Hepatocyte (in vitro differentiated cells): Measurements from ENCODE around the gene EXOC4. TPM values are rescaled to one million over a fixed set of nuclear protein-coding genes. Genes with fewer than 3 reads are reported as not detected.

Source experiments
- DNase-seq: peaks from one replicate; pipeline ENCODE4 v3.0.0-alpha.2; 2016; ENCODE audit warnings: low spot score
- H2AFZ ChIP-seq: fragments of 200-600 bp; sonication (generic); 2 replicates; pipeline ENCODE4 v1.6.0; 2016; ENCODE audit warnings: antibody characterized with exemption, mild to moderate bottlenecking
- H3K27ac ChIP-seq: fragments of 200-600 bp; sonication (generic); 2 replicates; pipeline ENCODE4 v1.5.1; 2016; ENCODE audit warnings: mild to moderate bottlenecking
- H3K27me3 ChIP-seq: fragments of 200-600 bp; sonication (generic); 2 replicates; pipeline ENCODE4 v1.6.1; 2016
- H3K36me3 ChIP-seq: fragments of 200-600 bp; sonication (generic); replicated peaks from 2 replicates; pipeline ENCODE4 v1.5.1; 2016; ENCODE audit warnings: low read depth; ENCODE audit not compliant: insufficient read depth
- H3K4me1 ChIP-seq: fragments of 200-600 bp; sonication (generic); 2 replicates; pipeline ENCODE4 v1.5.1; 2016; ENCODE audit warnings: mild to moderate bottlenecking, moderate library complexity; ENCODE audit not compliant: insufficient read depth
- H3K4me2 ChIP-seq: fragments of 200-600 bp; sonication (generic); 2 replicates; pipeline ENCODE4 v1.6.0; 2016
- H3K4me3 ChIP-seq: fragments of 200-600 bp; sonication (generic); 2 replicates; pipeline ENCODE4 v1.5.1; 2016; ENCODE audit warnings: mild to moderate bottlenecking
- H3K79me2 ChIP-seq: fragments of 200-600 bp; sonication (generic); 2 replicates; pipeline ENCODE4 v1.6.0; 2017; ENCODE audit warnings: mild to moderate bottlenecking
- H3K9me2 ChIP-seq: fragments of 200-600 bp; sonication (generic); replicated peaks from 2 replicates; pipeline ENCODE4 v1.6.0; 2017; ENCODE audit warnings: mild to moderate bottlenecking; ENCODE audit not compliant: insufficient read depth
- H3K9me3 ChIP-seq: fragments of 200-600 bp; sonication (generic); 2 replicates; pipeline ENCODE4 v1.5.1; 2016; ENCODE audit warnings: low read depth, mild to moderate bottlenecking
- H4K20me1 ChIP-seq: fragments of 200-600 bp; sonication (generic); 2 replicates; pipeline ENCODE4 v1.6.0; 2016; ENCODE audit warnings: mild to moderate bottlenecking; ENCODE audit not compliant: insufficient read depth, poor library complexity, severe bottlenecking
- EZH2 ChIP-seq: fragments of 200-600 bp; sonication (generic); IDR thresholded peaks from 2 replicates; pipeline ENCODE4 v1.6.1; 2016; ENCODE audit warnings: antibody characterized with exemption, mild to moderate bottlenecking, borderline replicate concordance
- EZH2phosphoT487 ChIP-seq: fragments of 200-600 bp; sonication (generic); IDR thresholded peaks from one replicate; pipeline ENCODE4 v1.6.1; 2018; ENCODE audit warnings: antibody characterized with exemption, mild to moderate bottlenecking, low read depth, moderate library complexity; ENCODE audit not compliant: unreplicated experiment, severe bottlenecking
- WGBS: methylation state at CpG from one replicate; pipeline ENCODE4 v1.1.6; 2016; ENCODE audit warnings: low lambda C conversion rate; ENCODE audit errors: missing lambda C conversion rate; 5-methylcytosine and 5-hydroxymethylcytosine counted together
- polyA plus RNA-seq: library from polyadenylated mRNA; unstranded; fragments of >200 nt; fragmentation: Nextera tagmentation; extraction: Ambion mirVana; gene quantifications from 2 replicates; pipeline ENCODE4 v1.2.1, GENCODE V29; 2016
- total RNA-seq: library from RNA; depleted of rRNA; stranded (reverse); fragments of >200 nt; gene quantifications from 2 replicates; pipeline ENCODE4 v1.2.3, GENCODE V29; 2014
- TF ChIP-seq, protein P1 (sequence below): fragments of 200-600 bp; sonication (generic); IDR thresholded peaks from 2 replicates; pipeline ENCODE4 v1.5.1; 2016; ENCODE audit warnings: antibody characterized with exemption, mild to moderate bottlenecking; ENCODE audit not compliant: poor library complexity

The EXOC4 gene
- total and polyA plus RNA-seq, 2 experiments from 2014 or later: 34.8 to 56.1 TPM

GRCh38 chr7:133705596-133705995 is 452.7 kb downstream of the EXOC4 start:
- no peaks in the 10 kb centered on the region for H3K27me3 ChIP-seq
- WGBS: 84% methylated on average over 8 of the region's 8 CpGs
- no peaks in the 10 kb centered on the region for H3K36me3 ChIP-seq
- H2AFZ ChIP-seq: no peak overlapping the region
- no peaks in the 10 kb centered on the region for H3K4me1 ChIP-seq
- no peak for DNase-seq
- no peaks in the 10 kb centered on the region for H3K9me3 ChIP-seq
- H4K20me1 ChIP-seq: no peaks in the 10 kb centered on the region
- H3K27ac ChIP-seq: no peak overlapping the region
- no peak for TF ChIP-seq EZH2
- TF ChIP-seq EZH2phosphoT487: no peak
- TF ChIP-seq, protein P1, sequence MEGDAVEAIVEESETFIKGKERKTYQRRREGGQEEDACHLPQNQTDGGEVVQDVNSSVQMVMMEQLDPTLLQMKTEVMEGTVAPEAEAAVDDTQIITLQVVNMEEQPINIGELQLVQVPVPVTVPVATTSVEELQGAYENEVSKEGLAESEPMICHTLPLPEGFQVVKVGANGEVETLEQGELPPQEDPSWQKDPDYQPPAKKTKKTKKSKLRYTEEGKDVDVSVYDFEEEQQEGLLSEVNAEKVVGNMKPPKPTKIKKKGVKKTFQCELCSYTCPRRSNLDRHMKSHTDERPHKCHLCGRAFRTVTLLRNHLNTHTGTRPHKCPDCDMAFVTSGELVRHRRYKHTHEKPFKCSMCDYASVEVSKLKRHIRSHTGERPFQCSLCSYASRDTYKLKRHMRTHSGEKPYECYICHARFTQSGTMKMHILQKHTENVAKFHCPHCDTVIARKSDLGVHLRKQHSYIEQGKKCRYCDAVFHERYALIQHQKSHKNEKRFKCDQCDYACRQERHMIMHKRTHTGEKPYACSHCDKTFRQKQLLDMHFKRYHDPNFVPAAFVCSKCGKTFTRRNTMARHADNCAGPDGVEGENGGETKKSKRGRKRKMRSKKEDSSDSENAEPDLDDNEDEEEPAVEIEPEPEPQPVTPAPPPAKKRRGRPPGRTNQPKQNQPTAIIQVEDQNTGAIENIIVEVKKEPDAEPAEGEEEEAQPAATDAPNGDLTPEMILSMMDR: no peak
- H3K79me2 ChIP-seq: no peaks in the 10 kb centered on the region
- no peaks in the 10 kb centered on the region for H3K9me2 ChIP-seq
- no peak overlapping the region for H3K4me3 ChIP-seq
- no peak overlapping the region for H3K4me2 ChIP-seq

GRCh38 chr7:133706016-133706415 is 453.1 kb downstream of the EXOC4 start:
- Histone ChIP-seq H3K4me2 (no peak overlapping the region), H3K36me3 (no peaks in the 10 kb centered on the region), H4K20me1 (no peaks in the 10 kb centered on the region), H3K79me2 (no peaks in the 10 kb centered on the region), H3K9me3 (no peaks in the 10 kb centered on the region), H2AFZ (no peak overlapping the region), H3K27me3 (no peaks in the 10 kb centered on the region), H3K9me2 (no peaks in the 10 kb centered on the region), H3K4me3 (no peak overlapping the region), H3K4me1 (no peaks in the 10 kb centered on the region), H3K27ac (no peak overlapping the region)
- TF ChIP-seq EZH2 (no peak), EZH2phosphoT487 (no peak)
- TF ChIP-seq, protein P1: no peak
- WGBS: 89% methylated on average over 1 of the region's 1 CpG
- DNase-seq: no peak

- 92% methylated on average over 4 of the region's 4 CpGs for WGBS
- H2AFZ ChIP-seq: no peak overlapping the region
- H3K9me2 ChIP-seq: no peaks in the 10 kb centered on the region
- no peak overlapping the region for H3K4me2 ChIP-seq
- H3K9me3 ChIP-seq: no peaks in the 10 kb centered on the region
- H3K36me3 ChIP-seq: no peaks in the 10 kb centered on the region
- no peaks in the 10 kb centered on the region for H3K79me2 ChIP-seq
- TF ChIP-seq EZH2 (no peak), EZH2phosphoT487 (no peak)
- TF ChIP-seq, protein P1: no peak
- no peaks in the 10 kb centered on the region for H4K20me1 ChIP-seq
- no peaks in the 10 kb centered on the region for H3K27me3 ChIP-seq
- no peak overlapping the region for H3K27ac ChIP-seq
- H3K4me1 ChIP-seq: no peaks in the 10 kb centered on the region
- DNase-seq: no peak
- no peak overlapping the region for H3K4me3 ChIP-seq
Measured at GRCh38 chr7:133709036-133709880, 456.4 kb downstream of the EXOC4 start.
